Uterus (tissue), 2 donors: Measurements from ENCODE around the gene PRSS16.

ENCODE experiments used
- CTCF ChIP-seq, 4 experiments: fragments of 200-600 bp in 2 of 4; fragments of 450-650 bp in 2 of 4; sonication (generic) in 2 of 4; IDR thresholded peaks; one replicate each; pipeline ENCODE4 v1.5.1; 2016 to 2019; ENCODE audit warnings: antibody characterized with exemption in 4 of 4, mild to moderate bottlenecking in 2 of 4, moderate library complexity in 1 of 4
- POLR2A ChIP-seq, 2 donors: fragments of 450-650 bp; IDR thresholded peaks; one replicate each; pipeline ENCODE4 v1.6.1; 2016; ENCODE audit warnings: antibody characterized with exemption in 2 of 2, mild to moderate bottlenecking in 1 of 2, moderate library complexity in 1 of 2

- TF ChIP-seq CTCF (IDR thresholded peaks at IDR 0.05) = no peak
- TF ChIP-seq POLR2A (IDR thresholded peaks at IDR 0.05) = no peak
These were observed 9.2 kb upstream of the PRSS16 start for GRCh38 chr6:27238010-27238983.
